ENCODE results near the gene SIL1. TPM values are rescaled to one million over a fixed set of nuclear protein-coding genes. Genes with fewer than 3 reads are reported as not detected.

The SIL1 gene
- total RNA-seq, 2 donors from 2014 or later: 69.9 to 75.6 TPM

- TF ChIP-seq CTCF (IDR thresholded peaks at IDR 0.05) (no peak), POLR2AphosphoS5 (IDR thresholded peaks at IDR 0.05) (no peak), POLR2A (IDR thresholded peaks at IDR 0.05) (no peak)
- WGBS: 83% methylated on average over 4 of the region's 8 CpGs
- DNase-seq (ENCODE audit: low spot score): no peak
- Histone ChIP-seq H3K27me3 (replicated peaks; ENCODE audit: insufficient read depth) (no peaks in the 10 kb centered on the region), H3K9me3 (no peaks in the 10 kb centered on the region), H3K4me3 (no peak overlapping the region), H3K36me3 (no peaks in the 10 kb centered on the region), H3K27ac (no peak overlapping the region), H3K4me1 (replicated peaks) (no peaks in the 10 kb centered on the region)
- intact Hi-C loops (cut with DNase I): no loop called here
Observed at GRCh38 chr5:138946241-138946623, 251.9 kb downstream of the SIL1 start.

GRCh38 chr5:138945421-138946240 lies 252.5 kb downstream of the SIL1 start:
- no peaks in the 10 kb centered on the region for H3K27me3 ChIP-seq (replicated peaks; ENCODE audit: insufficient read depth)
- DNase-seq (ENCODE audit: low spot score): no peak
- 64% methylated on average over 23 of the region's 23 CpGs for WGBS
- no peak overlapping the region for H3K4me3 ChIP-seq
- no peak overlapping the region for H3K27ac ChIP-seq
- H3K36me3 ChIP-seq: no peaks in the 10 kb centered on the region
- no peaks in the 10 kb centered on the region for H3K4me1 ChIP-seq (replicated peaks)
- TF ChIP-seq POLR2A (IDR thresholded peaks at IDR 0.05) (no peak), CTCF (IDR thresholded peaks at IDR 0.05) (no peak), POLR2AphosphoS5 (IDR thresholded peaks at IDR 0.05) (no peak)
- intact Hi-C loops (cut with DNase I): no loop called here
- no peaks in the 10 kb centered on the region for H3K9me3 ChIP-seq

GRCh38 chr5:138944527-138945322 lies 253.4 kb downstream of the SIL1 start:
- Histone ChIP-seq H3K4me3 (no peak overlapping the region), H3K4me1 (replicated peaks) (no peaks in the 10 kb centered on the region), H3K27me3 (replicated peaks; ENCODE audit: insufficient read depth) (no peaks in the 10 kb centered on the region), H3K36me3 (no peaks in the 10 kb centered on the region), H3K27ac (no peak overlapping the region), H3K9me3 (no peaks in the 10 kb centered on the region)
- WGBS: 81% methylated on average over 23 of the region's 23 CpGs
- DNase-seq (ENCODE audit: low spot score): no peak
- intact Hi-C loops (cut with DNase I): no loop called here
- TF ChIP-seq POLR2AphosphoS5 (IDR thresholded peaks at IDR 0.05) (no peak), CTCF (IDR thresholded peaks at IDR 0.05) (no peak), POLR2A (IDR thresholded peaks at IDR 0.05) (no peak)

- DNase-seq (ENCODE audit: low spot score): no peak
- H3K4me1 ChIP-seq (replicated peaks): no peaks in the 10 kb centered on the region
- H3K36me3 ChIP-seq: no peaks in the 10 kb centered on the region
- no peak overlapping the region for H3K27ac ChIP-seq
- H3K27me3 ChIP-seq (replicated peaks; ENCODE audit: insufficient read depth): no peaks in the 10 kb centered on the region
- no peak overlapping the region for H3K4me3 ChIP-seq
- intact Hi-C loops (cut with DNase I): no loop called here
- no peak for TF ChIP-seq POLR2A (IDR thresholded peaks at IDR 0.05)
- no peak for TF ChIP-seq POLR2AphosphoS5 (IDR thresholded peaks at IDR 0.05)
- no peaks in the 10 kb centered on the region for H3K9me3 ChIP-seq
- WGBS: 92% methylated on average over 6 of the region's 6 CpGs
Observed at GRCh38 chr5:138943599-138944173, 254.5 kb downstream of the SIL1 start.

GRCh38 chr5:138942861-138943260 lies 255.3 kb downstream of the SIL1 start:
- Histone ChIP-seq H3K9me3 (no peaks in the 10 kb centered on the region), H3K36me3 (no peaks in the 10 kb centered on the region), H3K4me1 (replicated peaks) (no peaks in the 10 kb centered on the region), H3K27ac (no peak overlapping the region), H3K4me3 (no peak overlapping the region), H3K27me3 (replicated peaks; ENCODE audit: insufficient read depth) (no peaks in the 10 kb centered on the region)
- TF ChIP-seq POLR2AphosphoS5 (IDR thresholded peaks at IDR 0.05) (no peak), CTCF (IDR thresholded peaks at IDR 0.05) (no peak), POLR2A (IDR thresholded peaks at IDR 0.05) (no peak)
- DNase-seq (ENCODE audit: low spot score): no peak
- 77% methylated on average over 3 of the region's 3 CpGs for WGBS
- intact Hi-C loops (cut with DNase I): no loop called here
